ENCODE measurements around the gene ZNF684. TPM values are rescaled to one million over a fixed set of nuclear protein-coding genes. Genes with fewer than 3 reads are reported as not detected.
"Not testable (repeated sequence)": the region's sequence is repeated elsewhere in the genome, so short reads cannot be mapped to it uniquely, and the experiment has no call there.

The ZNF684 gene
- total RNA-seq, 4 donors from 2014 or later: 1.3 to 4.4 (median 3.4) TPM

DNA sequence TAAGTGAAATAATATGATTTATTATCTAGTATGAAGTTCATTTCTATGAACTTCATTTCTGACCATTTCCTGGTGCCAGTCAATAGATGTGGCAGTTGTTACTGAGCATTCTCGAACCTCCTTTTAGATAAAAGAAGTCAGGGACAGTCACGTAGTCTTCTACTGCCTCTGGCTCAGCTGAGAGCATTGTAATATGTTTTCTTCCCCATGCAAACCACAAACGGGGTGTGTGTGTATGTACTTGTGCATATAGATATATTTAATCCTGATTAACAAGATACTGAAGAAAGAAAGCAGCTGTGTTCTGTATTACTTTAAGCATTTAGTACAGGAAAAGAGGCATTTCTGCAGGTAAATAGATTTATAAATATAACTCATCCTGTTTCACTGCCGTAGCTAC is 21.6 kb downstream of the ZNF684 start:
- WGBS: 64% methylated on average over 4 of the region's 4 CpGs
- H3K36me3 ChIP-seq: peaks cover 0 to 1% (median 0%) of the 10 kb centered on the region in 4 donors
- no peaks in the 10 kb centered on the region for H3K9me3 ChIP-seq
- H3K4me1 ChIP-seq: no peaks in the 10 kb centered on the region
- intact Hi-C loops (cut with DNase I): no loop called here
- no peaks in the 10 kb centered on the region for H3K27me3 ChIP-seq
- no peak overlapping the region for H3K27ac ChIP-seq (replicated peaks in 1 of 4)
- DNase-seq (ENCODE audit: extremely low spot score): no peak
- no peak overlapping the region for H3K4me3 ChIP-seq
- TF ChIP-seq POLR2AphosphoS5 (IDR thresholded peaks at IDR 0.05): no peak
- TF ChIP-seq POLR2A (IDR thresholded peaks at IDR 0.05; ENCODE audit: low read depth): no peak
- TF ChIP-seq, protein P1, sequence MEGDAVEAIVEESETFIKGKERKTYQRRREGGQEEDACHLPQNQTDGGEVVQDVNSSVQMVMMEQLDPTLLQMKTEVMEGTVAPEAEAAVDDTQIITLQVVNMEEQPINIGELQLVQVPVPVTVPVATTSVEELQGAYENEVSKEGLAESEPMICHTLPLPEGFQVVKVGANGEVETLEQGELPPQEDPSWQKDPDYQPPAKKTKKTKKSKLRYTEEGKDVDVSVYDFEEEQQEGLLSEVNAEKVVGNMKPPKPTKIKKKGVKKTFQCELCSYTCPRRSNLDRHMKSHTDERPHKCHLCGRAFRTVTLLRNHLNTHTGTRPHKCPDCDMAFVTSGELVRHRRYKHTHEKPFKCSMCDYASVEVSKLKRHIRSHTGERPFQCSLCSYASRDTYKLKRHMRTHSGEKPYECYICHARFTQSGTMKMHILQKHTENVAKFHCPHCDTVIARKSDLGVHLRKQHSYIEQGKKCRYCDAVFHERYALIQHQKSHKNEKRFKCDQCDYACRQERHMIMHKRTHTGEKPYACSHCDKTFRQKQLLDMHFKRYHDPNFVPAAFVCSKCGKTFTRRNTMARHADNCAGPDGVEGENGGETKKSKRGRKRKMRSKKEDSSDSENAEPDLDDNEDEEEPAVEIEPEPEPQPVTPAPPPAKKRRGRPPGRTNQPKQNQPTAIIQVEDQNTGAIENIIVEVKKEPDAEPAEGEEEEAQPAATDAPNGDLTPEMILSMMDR (IDR thresholded peaks at IDR 0.05): no peak
- TF ChIP-seq EP300 (IDR thresholded peaks at IDR 0.05): no peak

DNA sequence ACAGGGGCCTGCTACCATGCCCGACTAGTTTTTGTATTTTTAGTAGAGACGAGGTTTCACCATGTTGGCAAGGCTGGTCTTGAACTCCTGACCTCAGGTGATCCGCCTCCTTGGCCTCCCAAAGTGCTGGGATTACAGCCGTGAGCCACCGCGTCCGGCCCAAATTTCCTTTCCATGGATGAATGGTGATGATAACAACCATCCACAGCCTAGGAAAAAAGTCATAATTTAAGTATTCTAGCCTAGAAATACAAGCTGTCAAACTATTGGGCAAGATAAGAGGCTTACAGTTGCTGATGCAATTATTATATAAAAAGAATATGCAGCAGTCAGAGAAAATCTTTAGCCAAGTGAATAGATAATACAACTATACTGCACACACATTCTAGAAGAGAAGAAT is 23.4 kb downstream of the ZNF684 start:
- H3K36me3 ChIP-seq; H3K27ac ChIP-seq (replicated peaks in 1 of 4); H3K27me3 ChIP-seq; DNase-seq (ENCODE audit: extremely low spot score); H3K9me3 ChIP-seq; intact Hi-C loops (cut with DNase I); H3K4me3 ChIP-seq; H3K4me1 ChIP-seq: not testable (repeated sequence)
- WGBS: 77% methylated on average over 7 of the region's 7 CpGs

DNA sequence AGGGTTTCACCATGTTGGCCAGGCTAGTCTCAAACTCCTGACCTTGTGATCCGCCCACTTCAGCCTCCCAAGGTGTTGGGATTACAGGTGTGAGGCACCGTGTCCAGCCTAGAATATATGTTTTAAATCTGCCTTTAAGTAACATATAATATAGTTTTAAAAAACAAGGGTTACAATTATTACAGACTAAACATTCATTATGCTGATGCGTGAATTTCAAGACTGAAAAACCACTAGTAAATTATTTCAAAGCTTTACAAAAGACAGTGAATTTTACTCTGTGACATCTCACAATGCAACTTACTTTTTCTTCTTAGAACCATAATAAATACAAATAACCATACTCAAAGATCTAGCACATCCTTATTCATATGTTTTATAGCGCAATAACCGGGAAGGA is 24.7 kb downstream of the ZNF684 start:
- Histone ChIP-seq H3K4me1 (no peaks in the 10 kb centered on the region), H3K36me3 (no peaks in the 10 kb centered on the region), H3K27me3 (no peaks in the 10 kb centered on the region), H3K4me3 (no peak overlapping the region), H3K27ac (replicated peaks in 1 of 4) (no peak overlapping the region), H3K9me3 (no peaks in the 10 kb centered on the region)
- WGBS: 96% methylated on average over 5 of the region's 5 CpGs
- TF ChIP-seq POLR2AphosphoS5 (IDR thresholded peaks at IDR 0.05) (no peak), EP300 (IDR thresholded peaks at IDR 0.05) (no peak), POLR2A (IDR thresholded peaks at IDR 0.05; ENCODE audit: low read depth) (no peak)
- TF ChIP-seq, protein P1 (IDR thresholded peaks at IDR 0.05): no peak
- intact Hi-C loops (cut with DNase I): no loop called here
- no peak for DNase-seq (ENCODE audit: extremely low spot score)

DNA sequence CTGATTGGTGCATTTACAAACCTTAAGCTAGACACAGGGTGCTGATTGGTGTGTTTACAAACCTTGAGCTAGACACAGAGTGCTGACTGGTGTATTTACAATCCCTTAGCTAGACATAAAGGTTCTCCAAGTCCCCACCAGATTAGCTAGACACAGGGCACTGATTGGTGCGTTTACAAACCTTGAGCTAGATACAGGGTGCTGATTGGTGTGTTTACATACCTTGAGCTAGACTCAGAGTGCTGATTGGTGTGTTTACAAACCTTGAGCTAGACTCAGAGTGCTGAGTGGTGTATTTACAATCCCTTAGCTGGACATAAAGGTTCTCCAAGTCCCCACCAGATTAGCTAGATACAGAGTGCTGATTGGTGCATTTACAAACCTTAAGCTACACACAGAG is 26.8 kb downstream of the ZNF684 start:
- DNase-seq (ENCODE audit: extremely low spot score); H3K4me3 ChIP-seq; H3K9me3 ChIP-seq; H3K27ac ChIP-seq (replicated peaks in 1 of 4); H3K27me3 ChIP-seq; H3K4me1 ChIP-seq; intact Hi-C loops (cut with DNase I); H3K36me3 ChIP-seq: not testable (repeated sequence)
- 90% methylated on average over 1 of the region's 1 CpG for WGBS

DNA sequence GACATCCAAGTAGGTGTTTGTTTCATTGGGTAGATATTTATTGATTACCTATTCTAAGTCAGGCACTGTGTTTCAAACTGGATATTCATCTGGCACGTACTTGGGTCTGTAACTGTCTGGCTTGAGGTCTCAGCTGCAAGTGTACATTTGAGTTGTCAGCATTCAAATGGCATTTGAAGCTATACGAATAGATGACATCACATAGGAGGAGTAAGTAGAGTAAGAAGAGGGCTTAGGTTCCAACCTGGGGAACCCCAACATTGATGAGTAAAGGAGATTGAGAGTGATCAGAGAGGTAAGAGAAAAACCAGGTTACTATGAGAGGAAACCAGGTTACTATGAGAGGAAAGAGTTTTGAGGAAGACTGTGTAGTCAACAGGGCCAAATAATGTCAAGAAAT is 30.7 kb downstream of the ZNF684 start:
- H3K27ac ChIP-seq (replicated peaks in 1 of 4): no peak overlapping the region
- no peak for DNase-seq (ENCODE audit: extremely low spot score)

DNA sequence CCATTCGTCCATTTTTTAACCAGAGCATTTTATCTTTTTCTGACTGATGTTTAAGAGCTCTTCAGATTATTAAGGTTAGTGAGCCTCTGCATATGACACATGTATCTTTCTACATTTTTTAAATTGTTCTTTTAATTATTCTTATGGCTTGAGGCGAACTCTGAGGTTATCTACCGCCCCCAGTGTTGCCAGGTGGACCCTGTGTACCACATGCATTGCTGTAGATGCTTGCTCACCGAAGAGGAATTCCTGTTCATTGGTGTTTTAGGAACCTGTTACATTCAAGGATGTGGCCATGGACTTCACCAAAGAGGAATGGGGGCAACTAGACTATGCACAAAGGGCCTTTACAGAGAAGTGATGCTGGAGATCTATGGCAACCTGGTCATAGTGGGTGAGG is 31.8 kb downstream of the ZNF684 start:
- WGBS: 85% methylated on average over 4 of the region's 4 CpGs
- H3K9me3 ChIP-seq: no peaks in the 10 kb centered on the region
- TF ChIP-seq POLR2AphosphoS5 (IDR thresholded peaks at IDR 0.05) (no peak), POLR2A (IDR thresholded peaks at IDR 0.05; ENCODE audit: low read depth) (no peak), EP300 (IDR thresholded peaks at IDR 0.05) (no peak)
- TF ChIP-seq, protein P1 (IDR thresholded peaks at IDR 0.05): no peak
- no peak overlapping the region for H3K27ac ChIP-seq (replicated peaks in 1 of 4)
- H3K4me1 ChIP-seq: no peaks in the 10 kb centered on the region
- no peak overlapping the region for H3K4me3 ChIP-seq
- no peak for DNase-seq (ENCODE audit: extremely low spot score)
- intact Hi-C loops (cut with DNase I): no loop called here
- no peaks in the 10 kb centered on the region for H3K36me3 ChIP-seq
- H3K27me3 ChIP-seq: no peaks in the 10 kb centered on the region

More for the DNA sequence above, 30.7 kb downstream of the ZNF684 start:
- Histone ChIP-seq H3K4me1 (no peaks in the 10 kb centered on the region), H3K4me3 (no peak overlapping the region), H3K36me3 (no peaks in the 10 kb centered on the region), H3K9me3 (no peaks in the 10 kb centered on the region), H3K27me3 (no peaks in the 10 kb centered on the region)
- 76% methylated on average over 2 of the region's 2 CpGs for WGBS
- TF ChIP-seq POLR2A (IDR thresholded peaks at IDR 0.05; ENCODE audit: low read depth): no peak
- TF ChIP-seq EP300 (IDR thresholded peaks at IDR 0.05): no peak
- no peak for TF ChIP-seq POLR2AphosphoS5 (IDR thresholded peaks at IDR 0.05)
- TF ChIP-seq, protein P1 (IDR thresholded peaks at IDR 0.05): no peak
- intact Hi-C loops (cut with DNase I): no loop called here

All from esophagus muscularis mucosa (tissue), 4 donors.